HL-60 (cell line): ENCODE results near the gene TLCD4.

ENCODE experiments used
- DNase-seq, 2 experiments: peaks; one replicate each; pipeline ENCODE4 v3.0.0-alpha.2; 2010 to 2020; ENCODE audit warnings: low read depth in 1 of 2, low spot score in 1 of 2
- H3K27ac ChIP-seq: fragments of 250-450 bp; sonication (Bioruptor Pico); replicated peaks from 2 replicates; pipeline ENCODE4 v1.5.1; 2020; ENCODE audit warnings: mild to moderate bottlenecking, moderate library complexity
- H3K27me3 ChIP-seq: fragments of 250-450 bp; sonication (Bioruptor Pico); 2 replicates; pipeline ENCODE4 v1.5.1; 2021; ENCODE audit warnings: mild to moderate bottlenecking, moderate library complexity; ENCODE audit not compliant: insufficient read depth, poor library complexity, severe bottlenecking
- H3K4me3 ChIP-seq: replicated peaks from 2 replicates; pipeline ENCODE4 v1.5.1; 2011; ENCODE audit warnings: mild to moderate bottlenecking, control low read depth, low read length; ENCODE audit not compliant: insufficient read depth
- GABPA ChIP-seq: IDR thresholded peaks from 2 replicates; pipeline ENCODE4 v1.6.1; 2012; ENCODE audit warnings: low read depth
- POLR2AphosphoS5 ChIP-seq: IDR thresholded peaks from 2 replicates; pipeline ENCODE4 v1.6.1; 2012; ENCODE audit warnings: low read depth
- REST ChIP-seq: IDR thresholded peaks from 2 replicates; pipeline ENCODE4 v1.6.1; 2012; ENCODE audit warnings: low read depth; ENCODE audit not compliant: insufficient replicate concordance
- SPI1 ChIP-seq: IDR thresholded peaks from 2 replicates; pipeline ENCODE4 v1.6.1; 2012; ENCODE audit warnings: low read depth, mild to moderate bottlenecking, borderline replicate concordance
- TF ChIP-seq, protein P1 (sequence below): IDR thresholded peaks from one replicate; pipeline ENCODE4 v1.5.1; 2011; ENCODE audit warnings: low read length, control low read depth, inconsistent platforms; ENCODE audit not compliant: insufficient read depth

Gene TLCD4

DNA sequence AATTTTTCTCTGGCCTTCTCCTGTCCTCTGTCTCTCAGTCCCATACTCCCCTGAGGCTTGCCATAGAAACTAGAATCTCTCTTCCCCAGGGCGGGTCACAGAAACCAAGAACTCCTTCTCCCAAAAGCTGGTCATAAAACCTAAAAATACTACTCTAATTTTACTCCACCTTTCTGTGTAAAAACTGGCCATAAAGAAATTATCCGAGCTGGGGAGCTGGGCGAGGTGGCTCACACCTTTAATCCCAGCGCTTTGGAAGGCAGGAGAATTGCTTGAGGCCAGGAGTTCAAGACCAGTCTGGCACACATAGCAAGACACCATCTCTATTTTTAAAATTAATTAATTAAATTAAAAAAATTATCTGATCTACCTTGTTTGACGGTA lies 47.5 kb upstream of the TLCD4 start:
- Histone ChIP-seq H3K27ac (no peak overlapping the region), H3K27me3 (no peaks in the 10 kb centered on the region), H3K4me3 (no peak overlapping the region)
- TF ChIP-seq GABPA: no peak
- no peak for TF ChIP-seq REST
- TF ChIP-seq, protein P1, sequence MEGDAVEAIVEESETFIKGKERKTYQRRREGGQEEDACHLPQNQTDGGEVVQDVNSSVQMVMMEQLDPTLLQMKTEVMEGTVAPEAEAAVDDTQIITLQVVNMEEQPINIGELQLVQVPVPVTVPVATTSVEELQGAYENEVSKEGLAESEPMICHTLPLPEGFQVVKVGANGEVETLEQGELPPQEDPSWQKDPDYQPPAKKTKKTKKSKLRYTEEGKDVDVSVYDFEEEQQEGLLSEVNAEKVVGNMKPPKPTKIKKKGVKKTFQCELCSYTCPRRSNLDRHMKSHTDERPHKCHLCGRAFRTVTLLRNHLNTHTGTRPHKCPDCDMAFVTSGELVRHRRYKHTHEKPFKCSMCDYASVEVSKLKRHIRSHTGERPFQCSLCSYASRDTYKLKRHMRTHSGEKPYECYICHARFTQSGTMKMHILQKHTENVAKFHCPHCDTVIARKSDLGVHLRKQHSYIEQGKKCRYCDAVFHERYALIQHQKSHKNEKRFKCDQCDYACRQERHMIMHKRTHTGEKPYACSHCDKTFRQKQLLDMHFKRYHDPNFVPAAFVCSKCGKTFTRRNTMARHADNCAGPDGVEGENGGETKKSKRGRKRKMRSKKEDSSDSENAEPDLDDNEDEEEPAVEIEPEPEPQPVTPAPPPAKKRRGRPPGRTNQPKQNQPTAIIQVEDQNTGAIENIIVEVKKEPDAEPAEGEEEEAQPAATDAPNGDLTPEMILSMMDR: no peak
- TF ChIP-seq POLR2AphosphoS5: no peak
- no peak for TF ChIP-seq SPI1
- no peak for DNase-seq

GRCh38 chr1:95071539-95071938 lies 45.6 kb upstream of the TLCD4 start:
- H3K4me3 ChIP-seq: no peak overlapping the region
- no peaks in the 10 kb centered on the region for H3K27me3 ChIP-seq
- TF ChIP-seq, protein P1: no peak
- no peak for TF ChIP-seq GABPA
- no peak for TF ChIP-seq POLR2AphosphoS5
- TF ChIP-seq SPI1: no peak
- TF ChIP-seq REST: no peak
- no peak overlapping the region for H3K27ac ChIP-seq
- no peak for DNase-seq

GRCh38 chr1:95072117-95072516 lies 45.0 kb upstream of the TLCD4 start:
- H3K27me3 ChIP-seq: no peaks in the 10 kb centered on the region
- DNase-seq: no peak
- no peak for TF ChIP-seq SPI1
- TF ChIP-seq, protein P1: no peak
- no peak for TF ChIP-seq GABPA
- no peak for TF ChIP-seq REST
- H3K27ac ChIP-seq: peak overlapping the region; percentile 67
- peak overlapping the region; percentile 92 for H3K4me3 ChIP-seq
